NCI-H1092 (cell line): Measurements from ENCODE around the gene PRLH.

Source experiments
- DNase-seq: peaks from one replicate; lab custom pipeline; 2025; lab: John Stamatoyannopoulos, UW

The PRLH gene

GRCh38 chr2:237539681-237540080 is 26.7 kb upstream of the PRLH start:
- no peak for DNase-seq

GRCh38 chr2:237540223-237540775 is 26.1 kb upstream of the PRLH start:
- no peak for DNase-seq

- peak; percentile 56 for DNase-seq
These were observed 25.6 kb upstream of the PRLH start for GRCh38 chr2:237540823-237541222.

GRCh38 chr2:237541243-237541642 is 25.1 kb upstream of the PRLH start:
- DNase-seq: no peak

GRCh38 chr2:237542001-237542704 is 24.2 kb upstream of the PRLH start:
- DNase-seq: no peak

GRCh38 chr2:237546040-237546875 is 20.1 kb upstream of the PRLH start:
- DNase-seq: no peak

- no peak for DNase-seq
These were observed 19.4 kb upstream of the PRLH start for GRCh38 chr2:237546876-237547395.

- no peak for DNase-seq
These were observed 18.4 kb upstream of the PRLH start for GRCh38 chr2:237547841-237548416.

GRCh38 chr2:237549216-237549615 is 17.2 kb upstream of the PRLH start:
- no peak for DNase-seq

GRCh38 chr2:237549643-237550415 is 16.5 kb upstream of the PRLH start:
- no peak for DNase-seq

- DNase-seq: no peak
These were observed 15.3 kb upstream of the PRLH start for GRCh38 chr2:237551071-237551574.

- DNase-seq: no peak
These were observed 13.5 kb upstream of the PRLH start for GRCh38 chr2:237552908-237553307.

GRCh38 chr2:237553948-237554347 is 12.4 kb upstream of the PRLH start:
- DNase-seq: no peak

GRCh38 chr2:237555560-237555959 is 10.8 kb upstream of the PRLH start:
- no peak for DNase-seq

- no peak for DNase-seq
These were observed 9.4 kb upstream of the PRLH start for GRCh38 chr2:237556773-237557632.

- DNase-seq: no peak
These were observed 8.8 kb upstream of the PRLH start for GRCh38 chr2:237557633-237558015.

- peak; percentile 26 for DNase-seq
These were observed 7.3 kb upstream of the PRLH start for GRCh38 chr2:237558961-237559641.

GRCh38 chr2:237561221-237561620 is 5.2 kb upstream of the PRLH start:
- DNase-seq: no peak

GRCh38 chr2:237563816-237564215 is 2.6 kb upstream of the PRLH start:
- no peak for DNase-seq

- DNase-seq: no peak
These were observed 1.7 kb upstream of the PRLH start for GRCh38 chr2:237564526-237565131.
